Measurements from ENCODE around the gene MYO15B. TPM values are rescaled to one million over a fixed set of nuclear protein-coding genes. Genes with fewer than 3 reads are reported as not detected.

MYO15B gene
- total and polyA plus RNA-seq, 8 donors, result 67.7 to 515 (median 150) TPM

DNA sequence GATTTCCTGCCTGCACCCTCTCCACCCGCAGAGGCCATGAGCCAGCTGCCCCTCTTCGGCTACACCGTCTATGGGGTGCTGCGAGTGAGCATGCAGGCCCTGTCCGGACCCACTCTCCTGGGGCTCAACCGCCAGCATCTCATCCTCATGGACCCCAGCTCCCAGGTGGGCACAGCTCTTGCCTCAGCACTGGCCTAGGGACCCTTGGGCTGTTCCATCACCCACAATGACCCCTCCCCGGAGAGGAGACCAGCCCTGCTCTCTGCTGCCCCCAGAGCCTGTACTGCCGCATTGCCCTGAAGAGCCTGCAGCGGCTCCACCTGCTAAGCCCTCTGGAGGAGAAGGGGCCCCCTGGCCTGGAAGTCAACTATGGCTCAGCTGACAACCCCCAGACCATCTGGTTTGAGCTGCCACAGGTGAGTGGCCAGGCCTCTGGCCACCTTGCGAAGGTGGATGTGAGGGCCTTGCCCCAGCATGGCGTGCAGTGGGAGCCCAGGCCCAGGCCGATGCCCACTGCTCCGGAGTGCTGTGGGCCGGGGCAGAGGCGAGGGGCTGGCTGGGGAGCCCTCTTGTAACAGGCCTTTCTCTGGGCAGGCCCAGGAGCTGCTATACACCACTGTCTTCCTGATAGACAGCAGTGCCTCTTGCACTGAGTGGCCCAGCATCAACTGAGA, 38.4 kb downstream of the MYO15B start:
- TF ChIP-seq POLR2AphosphoS5 (IDR thresholded peaks at IDR 0.05) (no peak), POLR2A (IDR thresholded peaks at IDR 0.05) (no peak), EP300 (IDR thresholded peaks at IDR 0.05) (no peak)
- TF ChIP-seq, protein P1, sequence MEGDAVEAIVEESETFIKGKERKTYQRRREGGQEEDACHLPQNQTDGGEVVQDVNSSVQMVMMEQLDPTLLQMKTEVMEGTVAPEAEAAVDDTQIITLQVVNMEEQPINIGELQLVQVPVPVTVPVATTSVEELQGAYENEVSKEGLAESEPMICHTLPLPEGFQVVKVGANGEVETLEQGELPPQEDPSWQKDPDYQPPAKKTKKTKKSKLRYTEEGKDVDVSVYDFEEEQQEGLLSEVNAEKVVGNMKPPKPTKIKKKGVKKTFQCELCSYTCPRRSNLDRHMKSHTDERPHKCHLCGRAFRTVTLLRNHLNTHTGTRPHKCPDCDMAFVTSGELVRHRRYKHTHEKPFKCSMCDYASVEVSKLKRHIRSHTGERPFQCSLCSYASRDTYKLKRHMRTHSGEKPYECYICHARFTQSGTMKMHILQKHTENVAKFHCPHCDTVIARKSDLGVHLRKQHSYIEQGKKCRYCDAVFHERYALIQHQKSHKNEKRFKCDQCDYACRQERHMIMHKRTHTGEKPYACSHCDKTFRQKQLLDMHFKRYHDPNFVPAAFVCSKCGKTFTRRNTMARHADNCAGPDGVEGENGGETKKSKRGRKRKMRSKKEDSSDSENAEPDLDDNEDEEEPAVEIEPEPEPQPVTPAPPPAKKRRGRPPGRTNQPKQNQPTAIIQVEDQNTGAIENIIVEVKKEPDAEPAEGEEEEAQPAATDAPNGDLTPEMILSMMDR (IDR thresholded peaks at IDR 0.05), result peak in 4 of 7 experiments; percentile 28 to 45 (median 34)
- peak in 1 of 2 donors; percentile 70 for DNase-seq
- Histone ChIP-seq H3K27ac (no peak overlapping the region), H3K4me3 (no peak overlapping the region), H3K27me3 (no peaks in the 10 kb centered on the region), H3K9me3 (no peaks in the 10 kb centered on the region), H3K36me3 (peaks cover 22 to 99% (median 90%) of the 10 kb centered on the region in 4 donors), H3K4me1 (no peaks in the 10 kb centered on the region)
- intact Hi-C loops (cut with DNase I; ENCODE audit: low total_unique reads), result no loop called here
- WGBS, 5 donors, result 82 to 86% (median 84%) methylated on average over 12 to 15 of the region's 15 CpGs

DNA sequence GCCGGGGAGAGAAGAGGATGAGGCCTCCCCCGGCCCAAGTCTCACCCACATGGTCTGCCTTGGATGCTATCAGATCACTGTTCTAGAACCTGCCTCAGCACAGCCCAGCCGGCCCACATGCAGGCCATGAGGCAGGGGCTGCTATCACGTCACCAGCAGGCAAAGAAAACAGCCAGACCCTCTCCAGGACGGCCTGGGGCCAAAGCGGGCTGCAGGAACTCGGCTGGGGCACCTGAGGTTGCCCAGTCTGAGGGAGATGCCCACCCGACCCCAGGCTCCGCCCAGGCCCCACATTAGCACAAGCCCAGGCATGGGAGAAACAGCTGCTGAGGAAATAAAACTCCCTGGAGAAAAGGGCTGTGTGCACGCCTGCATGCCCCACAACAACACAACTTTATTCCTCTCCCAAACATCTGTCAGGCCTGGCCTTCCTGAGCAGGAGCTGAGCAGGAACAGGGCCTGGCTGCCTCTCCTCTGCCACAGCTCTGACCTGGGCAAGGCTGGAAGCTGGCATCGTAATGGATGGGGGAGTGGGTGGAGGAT, 39.0 kb downstream of the MYO15B start:
- Histone ChIP-seq H3K4me1 (no peaks in the 10 kb centered on the region), H3K36me3 (peaks cover 22 to 97% (median 91%) of the 10 kb centered on the region in 4 donors), H3K27ac (no peak overlapping the region), H3K27me3 (no peaks in the 10 kb centered on the region), H3K9me3 (no peaks in the 10 kb centered on the region), H3K4me3 (no peak overlapping the region)
- WGBS, 5 donors, result 82 to 84% (median 83%) methylated on average over 5 to 11 of the region's 11 CpGs
- DNase-seq, result no peak
- intact Hi-C loops (cut with DNase I; ENCODE audit: low total_unique reads), result no loop called here
- TF ChIP-seq EP300 (IDR thresholded peaks at IDR 0.05) (no peak), POLR2AphosphoS5 (IDR thresholded peaks at IDR 0.05) (no peak), POLR2A (IDR thresholded peaks at IDR 0.05) (no peak)
- TF ChIP-seq, protein P1 (IDR thresholded peaks at IDR 0.05), result no peak

DNA sequence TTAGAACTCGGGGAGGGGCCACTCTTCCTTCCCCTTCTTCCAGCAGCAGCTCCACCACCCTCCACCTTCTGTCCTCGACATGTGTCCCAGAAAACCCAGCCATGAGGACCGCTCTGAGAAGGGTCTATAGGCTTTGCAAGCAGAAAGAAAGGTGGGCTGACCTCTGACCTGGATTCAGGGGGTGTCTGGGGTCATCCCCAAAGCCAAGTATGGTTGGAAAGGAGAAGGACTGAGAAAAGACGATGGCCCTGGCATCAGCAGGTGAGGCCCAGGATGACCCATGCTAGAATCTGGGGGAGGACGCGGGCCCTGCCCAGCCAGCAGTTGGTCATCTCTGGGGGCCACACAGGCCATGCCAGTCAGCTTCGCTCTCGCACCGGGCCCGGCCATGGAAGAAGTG, 39.5 kb downstream of the MYO15B start:
- Histone ChIP-seq H3K9me3 (no peaks in the 10 kb centered on the region), H3K4me1 (no peaks in the 10 kb centered on the region), H3K27ac (no peak overlapping the region), H3K27me3 (no peaks in the 10 kb centered on the region), H3K36me3 (peaks cover 22 to 91% (median 85%) of the 10 kb centered on the region in 4 donors), H3K4me3 (no peak overlapping the region)
- intact Hi-C loops (cut with DNase I; ENCODE audit: low total_unique reads), result no loop called here
- 92 to 96% (median 94%) methylated on average over 8 to 10 of the region's 10 CpGs for WGBS, 5 donors
- TF ChIP-seq, protein P1 (IDR thresholded peaks at IDR 0.05), result no peak
- TF ChIP-seq EP300 (IDR thresholded peaks at IDR 0.05), result no peak
- TF ChIP-seq POLR2AphosphoS5 (IDR thresholded peaks at IDR 0.05), result no peak
- no peak for TF ChIP-seq POLR2A (IDR thresholded peaks at IDR 0.05)
- DNase-seq, result no peak

DNA sequence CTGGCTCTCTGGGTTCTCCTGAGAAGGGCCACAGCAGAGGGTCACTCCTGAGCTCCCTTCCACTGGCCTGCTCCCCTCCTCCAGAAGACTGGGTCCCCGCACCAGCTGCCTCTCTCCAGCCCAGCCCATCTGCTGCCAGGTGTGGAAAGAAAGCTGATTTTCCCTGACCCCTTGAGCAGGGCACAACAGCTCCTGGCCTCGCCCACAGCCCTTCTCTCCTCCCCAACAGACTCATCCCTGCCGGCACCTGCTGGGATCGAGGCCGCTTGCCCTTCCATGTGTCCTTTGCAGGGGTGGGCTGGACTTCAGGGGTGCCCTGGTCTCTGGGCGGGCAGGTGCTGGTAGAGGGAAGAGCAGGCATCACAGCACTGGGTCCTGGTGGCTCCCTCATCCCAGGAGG, 40.8 kb downstream of the MYO15B start:
- no peak for DNase-seq
- Histone ChIP-seq H3K27ac (no peak overlapping the region), H3K27me3 (no peaks in the 10 kb centered on the region), H3K9me3 (no peaks in the 10 kb centered on the region), H3K4me3 (no peak overlapping the region), H3K36me3 (peaks cover 22 to 80% (median 78%) of the 10 kb centered on the region in 4 donors), H3K4me1 (peaks cover 5 to 11% (median 11%) of the 10 kb centered on the region in 4 donors)
- intact Hi-C loops (cut with DNase I; ENCODE audit: low total_unique reads), result no loop called here
- TF ChIP-seq POLR2AphosphoS5 (IDR thresholded peaks at IDR 0.05) (no peak), EP300 (IDR thresholded peaks at IDR 0.05) (no peak), POLR2A (IDR thresholded peaks at IDR 0.05) (no peak)
- TF ChIP-seq, protein P1 (IDR thresholded peaks at IDR 0.05), result no peak
- 78 to 92% (median 86%) methylated on average over 5 to 6 of the region's 6 CpGs for WGBS, 5 donors

All from stomach (tissue), 9 donors.